Epithelial cell of alveolus of lung (primary cell): ENCODE data around the gene DDX21. TPM values are rescaled to one million over a fixed set of nuclear protein-coding genes. Genes with fewer than 3 reads are reported as not detected.

ENCODE experiments used
- total RNA-seq: library from RNA; depleted of rRNA; stranded (reverse); fragments of >200 nt; gene quantifications from 2 replicates; pipeline ENCODE4 v1.2.1, GENCODE V29; 2015

Gene DDX21
- 35.5 and 71.6 TPM in 2 replicates for total RNA-seq

DNA sequence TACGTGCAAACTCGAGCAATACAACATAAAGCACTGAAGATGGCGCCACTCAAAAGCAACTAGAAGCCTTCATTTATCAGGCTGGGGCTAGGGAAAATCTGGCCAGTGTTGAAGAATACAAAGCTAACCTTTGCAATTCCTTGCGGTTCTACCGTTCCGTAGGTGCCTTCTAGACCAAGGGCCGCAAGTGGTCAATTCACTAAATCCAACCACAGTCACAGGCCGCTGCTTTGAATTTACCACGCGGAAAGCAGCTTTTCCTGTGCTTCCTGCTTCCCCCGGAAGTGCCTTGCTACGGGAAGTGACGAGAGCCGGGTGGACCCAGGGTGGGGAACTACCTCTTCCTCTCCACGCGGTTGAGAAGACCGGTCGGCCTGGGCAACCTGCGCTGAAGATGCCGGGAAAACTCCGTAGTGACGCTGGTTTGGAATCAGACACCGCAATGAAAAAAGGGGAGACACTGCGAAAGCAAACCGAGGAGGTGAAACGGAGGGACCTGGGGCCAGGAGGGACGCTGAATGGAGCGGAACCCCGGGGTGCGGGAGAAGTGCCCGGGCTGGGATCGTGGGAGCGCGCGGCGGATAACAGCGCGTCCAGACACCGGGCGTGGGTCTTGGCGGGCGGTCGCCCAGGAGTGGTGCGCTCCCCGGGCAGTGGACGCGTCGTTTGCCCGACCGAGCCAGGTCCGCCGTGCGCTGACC, at the start of gene DDX21:
Gene DDX21, plus strand, starts transcription at position 339 of the 701 bp plus-strand sequence. Its CDS starts 56 bp downstream, at position 395.

DNA sequence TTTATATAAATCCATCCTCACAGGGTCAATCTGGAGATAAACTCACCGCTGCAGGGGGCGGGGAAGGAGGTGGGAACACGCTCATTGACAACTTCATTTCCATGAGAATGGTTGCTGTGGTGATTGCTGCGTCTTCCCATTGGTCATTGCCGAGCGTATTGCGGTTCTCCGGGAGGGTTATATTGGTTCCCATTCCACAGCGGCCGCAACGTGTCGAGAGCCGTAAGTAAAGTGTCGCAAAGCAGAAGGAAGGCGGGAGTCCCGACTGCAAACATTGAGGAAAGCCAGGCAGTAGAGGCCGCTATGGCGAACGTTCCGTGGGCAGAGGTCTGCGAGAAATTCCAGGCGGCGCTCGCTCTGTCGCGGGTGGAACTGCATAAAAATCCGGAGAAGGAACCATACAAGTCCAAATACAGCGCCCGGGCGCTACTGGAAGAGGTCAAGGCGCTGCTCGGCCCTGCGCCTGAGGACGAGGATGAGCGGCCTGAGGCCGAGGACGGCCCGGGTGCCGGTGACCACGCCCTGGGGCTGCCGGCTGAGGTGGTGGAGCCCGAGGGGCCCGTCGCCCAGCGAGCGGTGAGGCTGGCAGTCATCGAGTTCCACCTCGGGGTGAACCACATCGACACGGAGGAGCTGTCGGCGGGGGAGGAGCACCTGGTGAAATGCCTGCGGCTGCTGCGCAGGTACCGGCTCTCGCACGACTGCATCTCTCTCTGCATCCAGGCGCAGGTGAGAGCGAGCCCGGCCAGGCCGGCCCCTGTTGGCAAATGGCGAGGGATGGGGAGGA, 32.8 kb downstream of the DDX21 start, which contains the start of gene KIFBP:
Gene KIFBP, plus strand, starts transcription at position 274 of the 787 bp plus-strand sequence. Its CDS starts 30 bp downstream, at position 304.

Other genes with a start within 250 kb of the DDX21 start
- 18.9 and 44.6 TPM in 2 replicates for gene CCAR1, start 234.9 kb upstream of the DDX21 start, total RNA-seq
- gene STOX1, start 128.6 kb upstream of the DDX21 start, total RNA-seq: 0.48 TPM in 1 of 2 replicates, not detected in the other
- gene DDX50, start 54.9 kb upstream of the DDX21 start, total RNA-seq: 31.5 and 44.5 TPM in 2 replicates
- gene KIFBP, start 32.6 kb downstream of the DDX21 start, total RNA-seq: 25.9 and 40.6 TPM in 2 replicates
- gene SRGN, start 131.9 kb downstream of the DDX21 start, total RNA-seq: 60.0 and 221 TPM in 2 replicates
- 19.5 and 30.3 TPM in 2 replicates for gene VPS26A, start 168.0 kb downstream of the DDX21 start, total RNA-seq
- 18.1 and 19.1 TPM in 2 replicates for gene SUPV3L1, start 224.1 kb downstream of the DDX21 start, total RNA-seq